HEK293 (cell line): ENCODE data around the gene KLRC4.
A peak's percentile ranks its signal among the peaks of the same experiment; 100 is the strongest.

ENCODE experiments used
- EGR2 ChIP-seq: fragments of 450-650 bp; formaldehyde crosslinking; IDR thresholded peaks from 2 replicates; pipeline ENCODE4 v1.5.1; 2016; ENCODE audit warnings: low read depth, missing biosample characterization, missing genetic modification characterization
- GLI2 ChIP-seq: fragments of 450-650 bp; formaldehyde crosslinking; IDR thresholded peaks from 2 replicates; pipeline ENCODE4; 2017; ENCODE audit warnings: missing biosample characterization, missing genetic modification characterization, low read depth, borderline replicate concordance
- GLIS1 ChIP-seq: fragments of 450-650 bp; formaldehyde crosslinking; IDR thresholded peaks from 2 replicates; pipeline ENCODE4 v1.5.1; 2016; ENCODE audit warnings: missing biosample characterization, missing genetic modification characterization
- MYNN ChIP-seq: fragments of 450-650 bp; formaldehyde crosslinking; IDR thresholded peaks from 2 replicates; pipeline ENCODE4 v1.5.1; 2016; ENCODE audit warnings: missing biosample characterization, missing genetic modification characterization, borderline replicate concordance
- OSR2 ChIP-seq: fragments of 450-650 bp; formaldehyde crosslinking; IDR thresholded peaks from 2 replicates; pipeline ENCODE4 v1.5.1; 2016; ENCODE audit warnings: missing biosample characterization, missing genetic modification characterization
- SCRT2 ChIP-seq: fragments of 450-650 bp; formaldehyde crosslinking; IDR thresholded peaks from 2 replicates; pipeline ENCODE4 v1.5.1; 2016; ENCODE audit warnings: missing biosample characterization, missing genetic modification characterization
- SETDB1 ChIP-seq: IDR thresholded peaks from one replicate; pipeline ENCODE4 v1.6.1; 2017; ENCODE audit warnings: mild to moderate bottlenecking, low read length, moderate library complexity, mixed read lengths; ENCODE audit not compliant: insufficient read length
- WT1 ChIP-seq: fragments of 450-650 bp; formaldehyde crosslinking; IDR thresholded peaks from 2 replicates; pipeline ENCODE4 v1.5.1; 2016; ENCODE audit warnings: missing biosample characterization, missing genetic modification characterization
- ZBTB17 ChIP-seq: fragments of 450-650 bp; formaldehyde crosslinking; IDR thresholded peaks from 2 replicates; pipeline ENCODE4 v1.5.1; 2016; ENCODE audit warnings: missing biosample characterization, missing genetic modification characterization
- ZFP3 ChIP-seq: fragments of 450-650 bp; formaldehyde crosslinking; IDR thresholded peaks from 2 replicates; pipeline ENCODE4 v1.5.1; 2016; ENCODE audit warnings: low read depth, missing biosample characterization, missing genetic modification characterization
- ZNF121 ChIP-seq: fragments of 450-650 bp; formaldehyde crosslinking; IDR thresholded peaks from 2 replicates; pipeline ENCODE4 v1.5.1; 2016; ENCODE audit warnings: missing biosample characterization, missing genetic modification characterization
- ZNF146 ChIP-seq: fragments of 450-650 bp; formaldehyde crosslinking; IDR thresholded peaks from 2 replicates; pipeline ENCODE4 v1.5.1; 2016; ENCODE audit warnings: missing biosample characterization, missing genetic modification characterization
- ZNF19 ChIP-seq: fragments of 450-650 bp; formaldehyde crosslinking; IDR thresholded peaks from 2 replicates; pipeline ENCODE4; 2016; ENCODE audit warnings: missing biosample characterization, missing genetic modification characterization, low read depth
- ZNF248 ChIP-seq: fragments of 450-650 bp; formaldehyde crosslinking; IDR thresholded peaks from 2 replicates; pipeline ENCODE4 v1.5.1; 2017; ENCODE audit warnings: missing biosample characterization, missing genetic modification characterization
- ZNF37A ChIP-seq: fragments of 450-650 bp; IDR thresholded peaks from 2 replicates; pipeline ENCODE4 v1.5.1; 2018; ENCODE audit warnings: missing biosample characterization, missing genetic modification characterization
- ZNF433 ChIP-seq: fragments of 450-650 bp; formaldehyde crosslinking; IDR thresholded peaks from 2 replicates; pipeline ENCODE4 v1.5.1; 2016; ENCODE audit warnings: missing biosample characterization, missing genetic modification characterization, low read depth
- ZNF510 ChIP-seq: fragments of 450-650 bp; formaldehyde crosslinking; IDR thresholded peaks from 2 replicates; pipeline ENCODE4 v1.5.1; 2018; ENCODE audit warnings: mild to moderate bottlenecking, missing genetic modification characterization, missing biosample characterization; ENCODE audit not compliant: insufficient replicate concordance
- ZNF544 ChIP-seq: fragments of 450-650 bp; formaldehyde crosslinking; IDR thresholded peaks from 2 replicates; pipeline ENCODE4 v1.5.0; 2017; ENCODE audit warnings: missing biosample characterization, missing genetic modification characterization
- ZNF548 ChIP-seq: fragments of 450-650 bp; formaldehyde crosslinking; IDR thresholded peaks from 2 replicates; pipeline ENCODE4 v1.5.1; 2016; ENCODE audit warnings: missing biosample characterization, missing genetic modification characterization
- ZNF623 ChIP-seq: fragments of 450-650 bp; formaldehyde crosslinking; IDR thresholded peaks from 2 replicates; pipeline ENCODE4 v1.5.1; 2016; ENCODE audit warnings: missing biosample characterization, missing genetic modification characterization
- ZNF624 ChIP-seq: fragments of 450-650 bp; formaldehyde crosslinking; IDR thresholded peaks from 2 replicates; pipeline ENCODE4 v1.5.1; 2017; ENCODE audit warnings: missing biosample characterization, missing genetic modification characterization
- ZNF626 ChIP-seq: fragments of 450-650 bp; sonication (Bioruptor Pico); formaldehyde crosslinking; IDR thresholded peaks from 2 replicates; pipeline ENCODE4 v1.5.1; 2018; ENCODE audit warnings: missing biosample characterization, missing genetic modification characterization, inconsistent platforms
- ZNF76 ChIP-seq: fragments of 450-650 bp; formaldehyde crosslinking; IDR thresholded peaks from 2 replicates; pipeline ENCODE4; 2016; ENCODE audit warnings: low read depth, missing biosample characterization, missing genetic modification characterization, borderline replicate concordance
- ZNF785 ChIP-seq: fragments of 450-650 bp; formaldehyde crosslinking; IDR thresholded peaks from 2 replicates; pipeline ENCODE4 v1.5.1; 2016; ENCODE audit warnings: missing biosample characterization, missing genetic modification characterization
- ZNF830 ChIP-seq: fragments of 450-650 bp; IDR thresholded peaks from 2 replicates; pipeline ENCODE4 v1.5.0; 2018; ENCODE audit warnings: missing biosample characterization, missing genetic modification characterization, low read depth, mild to moderate bottlenecking, moderate library complexity
- ZSCAN30 ChIP-seq: fragments of 450-650 bp; IDR thresholded peaks from 2 replicates; pipeline ENCODE4 v1.5.1; 2018; ENCODE audit warnings: missing biosample characterization, mild to moderate bottlenecking, missing genetic modification characterization, moderate library complexity
- TF ChIP-seq, protein P1 (sequence below): fragments of 450-650 bp; formaldehyde crosslinking; optimal IDR thresholded peaks from 2 replicates; pipeline ENCODE3; 2016; ENCODE audit warnings: missing biosample characterization, mild to moderate bottlenecking, missing genetic modification characterization
- TF ChIP-seq, protein P2 (sequence below): fragments of 450-650 bp; formaldehyde crosslinking; IDR thresholded peaks from 2 replicates; pipeline ENCODE4 v1.5.1; 2016; ENCODE audit warnings: missing biosample characterization, missing genetic modification characterization
- TF ChIP-seq, protein P3 (sequence below): fragments of 450-650 bp; formaldehyde crosslinking; IDR thresholded peaks from 2 replicates; pipeline ENCODE4 v1.5.1; 2016; ENCODE audit warnings: missing biosample characterization, missing genetic modification characterization
- TF ChIP-seq, protein P4 (sequence below): fragments of 450-650 bp; formaldehyde crosslinking; IDR thresholded peaks from 2 replicates; pipeline ENCODE4 v1.5.1; 2016; ENCODE audit warnings: missing biosample characterization, missing genetic modification characterization
- TF ChIP-seq, protein P5 (sequence below): fragments of 450-650 bp; formaldehyde crosslinking; IDR thresholded peaks from 2 replicates; pipeline ENCODE4 v1.5.0; 2017; ENCODE audit warnings: missing biosample characterization, missing genetic modification characterization, borderline replicate concordance

The KLRC4 gene

DNA sequence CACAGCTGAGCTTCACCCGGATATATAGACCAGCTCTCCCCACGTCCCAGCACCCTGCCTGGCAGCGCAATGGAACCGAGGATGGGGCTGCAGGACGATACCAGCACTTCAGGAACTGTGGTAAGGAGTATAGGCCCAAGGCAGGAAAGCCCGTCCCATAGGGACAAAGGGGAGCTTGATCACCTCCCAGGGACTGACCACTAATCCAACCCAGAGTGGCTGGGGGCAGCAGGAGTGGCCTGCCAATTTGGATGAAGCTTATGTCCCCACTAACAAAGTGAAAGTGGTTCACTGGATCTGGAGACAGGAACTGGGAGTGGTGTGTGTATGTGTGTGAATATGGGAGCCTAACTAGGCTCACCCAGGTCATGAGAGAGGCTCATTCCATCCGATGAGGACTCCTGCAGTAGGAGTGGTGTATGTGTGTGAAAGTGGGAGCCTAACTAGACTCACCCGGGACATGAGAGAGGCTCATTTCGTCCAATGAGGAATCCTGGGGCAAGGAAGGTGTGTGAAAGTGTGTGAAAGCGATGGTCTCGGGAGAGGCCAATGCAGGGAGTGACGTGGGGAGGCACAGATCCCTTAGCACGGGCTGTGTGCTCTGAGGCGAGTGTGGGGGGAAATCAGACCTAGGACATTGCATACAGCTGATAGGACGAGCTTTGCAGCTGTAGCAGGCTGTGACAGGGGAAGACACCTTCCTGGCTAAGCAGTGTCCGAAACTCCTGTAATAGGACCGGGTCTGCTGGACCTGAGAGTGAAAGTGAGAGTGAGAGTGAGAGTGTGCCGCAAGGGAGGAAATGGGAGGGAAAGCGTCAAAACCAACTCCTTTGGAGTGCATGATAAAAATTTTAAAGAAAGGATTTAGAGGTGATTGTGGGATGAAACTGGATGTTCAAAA lies 45.4 kb downstream of the KLRC4 start (continued):
- TF ChIP-seq, protein P1, sequence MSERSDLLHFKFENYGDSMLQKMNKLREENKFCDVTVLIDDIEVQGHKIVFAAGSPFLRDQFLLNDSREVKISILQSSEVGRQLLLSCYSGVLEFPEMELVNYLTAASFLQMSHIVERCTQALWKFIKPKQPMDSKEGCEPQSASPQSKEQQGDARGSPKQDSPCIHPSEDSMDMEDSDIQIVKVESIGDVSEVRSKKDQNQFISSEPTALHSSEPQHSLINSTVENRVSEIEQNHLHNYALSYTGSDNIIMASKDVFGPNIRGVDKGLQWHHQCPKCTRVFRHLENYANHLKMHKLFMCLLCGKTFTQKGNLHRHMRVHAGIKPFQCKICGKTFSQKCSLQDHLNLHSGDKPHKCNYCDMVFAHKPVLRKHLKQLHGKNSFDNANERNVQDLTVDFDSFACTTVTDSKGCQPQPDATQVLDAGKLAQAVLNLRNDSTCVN (tag by site-specific recombination): peak; percentile 17
- TF ChIP-seq ZNF548 (no peak), ZNF121 (tag by site-specific recombination) (no peak), ZNF248 (tag by site-specific recombination) (no peak), ZNF623 (tag by site-specific recombination) (no peak), ZFP3 (no peak), GLI2 (tag by site-specific recombination) (no peak), ZNF76 (peak; percentile 31; the same call in 1 of the 2 replicates), ZSCAN30 (tag by site-specific recombination) (no peak), MYNN (no peak), ZNF544 (tag by site-specific recombination) (no peak), ZNF830 (tag by site-specific recombination) (no peak), GLIS1 (peak; percentile 86), WT1 (tag by site-specific recombination) (no peak; the same call in none of the 2 replicates), ZBTB17 (tag by site-specific recombination) (peak; percentile 92), ZNF510 (no peak), ZNF19 (tag by site-specific recombination) (no peak), ZNF146 (no peak), ZNF37A (tag by site-specific recombination) (no peak), EGR2 (tag by site-specific recombination) (no peak), ZNF624 (tag by site-specific recombination) (no peak), OSR2 (tag by site-specific recombination) (no peak; the same call in 1 of the 2 replicates), ZNF626 (tag by site-specific recombination) (no peak), ZNF785 (tag by site-specific recombination) (no peak), ZNF433 (no peak), SCRT2 (tag by site-specific recombination) (no peak; the same call in 1 of the 2 replicates), SETDB1 (no peak)
- TF ChIP-seq, protein P2, sequence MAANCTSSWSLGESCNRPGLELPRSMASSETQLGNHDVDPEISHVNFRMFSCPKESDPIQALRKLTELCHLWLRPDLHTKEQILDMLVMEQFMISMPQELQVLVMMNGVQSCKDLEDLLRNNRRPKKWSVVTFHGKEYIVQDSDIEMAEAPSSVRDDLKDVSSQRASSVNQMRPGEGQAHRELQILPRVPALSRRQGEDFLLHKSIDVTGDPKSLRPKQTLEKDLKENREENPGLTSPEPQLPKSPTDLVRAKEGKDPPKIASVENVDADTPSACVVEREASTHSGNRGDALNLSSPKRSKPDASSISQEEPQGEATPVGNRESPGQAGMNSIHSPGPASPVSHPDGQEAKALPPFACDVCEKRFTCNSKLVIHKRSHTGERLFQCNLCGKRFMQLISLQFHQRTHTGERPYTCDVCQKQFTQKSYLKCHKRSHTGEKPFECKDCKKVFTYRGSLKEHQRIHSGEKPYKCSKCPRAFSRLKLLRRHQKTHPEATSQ: no peak
- TF ChIP-seq, protein P3, sequence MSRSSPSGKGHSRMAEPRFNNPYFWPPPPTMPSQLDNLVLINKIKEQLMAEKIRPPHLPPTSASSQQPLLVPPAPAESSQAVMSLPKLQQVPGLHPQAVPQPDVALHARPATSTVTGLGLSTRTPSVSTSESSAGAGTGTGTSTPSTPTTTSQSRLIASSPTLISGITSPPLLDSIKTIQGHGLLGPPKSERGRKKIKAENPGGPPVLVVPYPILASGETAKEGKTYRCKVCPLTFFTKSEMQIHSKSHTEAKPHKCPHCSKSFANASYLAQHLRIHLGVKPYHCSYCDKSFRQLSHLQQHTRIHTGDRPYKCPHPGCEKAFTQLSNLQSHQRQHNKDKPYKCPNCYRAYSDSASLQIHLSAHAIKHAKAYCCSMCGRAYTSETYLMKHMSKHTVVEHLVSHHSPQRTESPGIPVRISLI (tag by site-specific recombination): no peak
- TF ChIP-seq, protein P4, sequence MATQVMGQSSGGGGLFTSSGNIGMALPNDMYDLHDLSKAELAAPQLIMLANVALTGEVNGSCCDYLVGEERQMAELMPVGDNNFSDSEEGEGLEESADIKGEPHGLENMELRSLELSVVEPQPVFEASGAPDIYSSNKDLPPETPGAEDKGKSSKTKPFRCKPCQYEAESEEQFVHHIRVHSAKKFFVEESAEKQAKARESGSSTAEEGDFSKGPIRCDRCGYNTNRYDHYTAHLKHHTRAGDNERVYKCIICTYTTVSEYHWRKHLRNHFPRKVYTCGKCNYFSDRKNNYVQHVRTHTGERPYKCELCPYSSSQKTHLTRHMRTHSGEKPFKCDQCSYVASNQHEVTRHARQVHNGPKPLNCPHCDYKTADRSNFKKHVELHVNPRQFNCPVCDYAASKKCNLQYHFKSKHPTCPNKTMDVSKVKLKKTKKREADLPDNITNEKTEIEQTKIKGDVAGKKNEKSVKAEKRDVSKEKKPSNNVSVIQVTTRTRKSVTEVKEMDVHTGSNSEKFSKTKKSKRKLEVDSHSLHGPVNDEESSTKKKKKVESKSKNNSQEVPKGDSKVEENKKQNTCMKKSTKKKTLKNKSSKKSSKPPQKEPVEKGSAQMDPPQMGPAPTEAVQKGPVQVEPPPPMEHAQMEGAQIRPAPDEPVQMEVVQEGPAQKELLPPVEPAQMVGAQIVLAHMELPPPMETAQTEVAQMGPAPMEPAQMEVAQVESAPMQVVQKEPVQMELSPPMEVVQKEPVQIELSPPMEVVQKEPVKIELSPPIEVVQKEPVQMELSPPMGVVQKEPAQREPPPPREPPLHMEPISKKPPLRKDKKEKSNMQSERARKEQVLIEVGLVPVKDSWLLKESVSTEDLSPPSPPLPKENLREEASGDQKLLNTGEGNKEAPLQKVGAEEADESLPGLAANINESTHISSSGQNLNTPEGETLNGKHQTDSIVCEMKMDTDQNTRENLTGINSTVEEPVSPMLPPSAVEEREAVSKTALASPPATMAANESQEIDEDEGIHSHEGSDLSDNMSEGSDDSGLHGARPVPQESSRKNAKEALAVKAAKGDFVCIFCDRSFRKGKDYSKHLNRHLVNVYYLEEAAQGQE (tag by site-specific recombination): peak; percentile 38; the same call in 1 of the 2 replicates
- TF ChIP-seq, protein P5, sequence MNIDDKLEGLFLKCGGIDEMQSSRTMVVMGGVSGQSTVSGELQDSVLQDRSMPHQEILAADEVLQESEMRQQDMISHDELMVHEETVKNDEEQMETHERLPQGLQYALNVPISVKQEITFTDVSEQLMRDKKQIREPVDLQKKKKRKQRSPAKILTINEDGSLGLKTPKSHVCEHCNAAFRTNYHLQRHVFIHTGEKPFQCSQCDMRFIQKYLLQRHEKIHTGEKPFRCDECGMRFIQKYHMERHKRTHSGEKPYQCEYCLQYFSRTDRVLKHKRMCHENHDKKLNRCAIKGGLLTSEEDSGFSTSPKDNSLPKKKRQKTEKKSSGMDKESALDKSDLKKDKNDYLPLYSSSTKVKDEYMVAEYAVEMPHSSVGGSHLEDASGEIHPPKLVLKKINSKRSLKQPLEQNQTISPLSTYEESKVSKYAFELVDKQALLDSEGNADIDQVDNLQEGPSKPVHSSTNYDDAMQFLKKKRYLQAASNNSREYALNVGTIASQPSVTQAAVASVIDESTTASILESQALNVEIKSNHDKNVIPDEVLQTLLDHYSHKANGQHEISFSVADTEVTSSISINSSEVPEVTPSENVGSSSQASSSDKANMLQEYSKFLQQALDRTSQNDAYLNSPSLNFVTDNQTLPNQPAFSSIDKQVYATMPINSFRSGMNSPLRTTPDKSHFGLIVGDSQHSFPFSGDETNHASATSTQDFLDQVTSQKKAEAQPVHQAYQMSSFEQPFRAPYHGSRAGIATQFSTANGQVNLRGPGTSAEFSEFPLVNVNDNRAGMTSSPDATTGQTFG: no peak
